Activated T-helper 17 cell treated with anti-CD3 and anti-CD28 coated beads, Interleukin-2, amount 50 U/mL, for 72 hours (primary cell): ENCODE results near the gene PON3. TPM values are rescaled to one million over a fixed set of nuclear protein-coding genes. Genes with fewer than 3 reads are reported as not detected.
A peak's percentile ranks its signal among the peaks of the same experiment; 100 is the strongest.
"Not testable (repeated sequence)": the region's sequence is repeated elsewhere in the genome, so short reads cannot be mapped to it uniquely, and the experiment has no call there.

ENCODE experiments used
- ATAC-seq: fragments of 150-1000 bp; cut with Tn5 transposase; replicated peaks from 2 replicates; pipeline ENCODE4 v1.10.0; 2021; ENCODE audit warnings: mild to moderate bottlenecking, moderate library complexity
- H3K27ac Mint-ChIP-seq: one replicate; pipeline ENCODE4 v1.8.0; 2022; ENCODE audit warnings: mixed read lengths
- H3K27me3 Mint-ChIP-seq: one replicate; pipeline ENCODE4 v1.8.0; 2022; ENCODE audit warnings: mixed read lengths
- H3K36me3 Mint-ChIP-seq: one replicate; pipeline ENCODE4 v1.8.0; 2022; ENCODE audit warnings: low read depth, mild to moderate bottlenecking, mixed read lengths
- H3K4me1 Mint-ChIP-seq: one replicate; pipeline ENCODE4 v1.8.0; 2022; ENCODE audit warnings: mixed read lengths
- H3K4me3 Mint-ChIP-seq: one replicate; pipeline ENCODE4 v1.8.0; 2022; ENCODE audit warnings: mild to moderate bottlenecking, mixed read lengths
- H3K9me3 Mint-ChIP-seq: one replicate; pipeline ENCODE4 v1.8.0; 2022; ENCODE audit warnings: mixed read lengths
- total RNA-seq, 2 donors: library from RNA; stranded (reverse); gene quantifications; one replicate each; pipeline ENCODE4 v1.2.3, GENCODE V29; 2022

Gene PON3
- total RNA-seq, 2 donors from 2014 or later: not detected

- H3K27me3 Mint-ChIP-seq: peaks cover 36% of the 10 kb centered on the region
- no peak overlapping the region for H3K27ac Mint-ChIP-seq
- no peaks in the 10 kb centered on the region for H3K9me3 Mint-ChIP-seq
- H3K4me1 Mint-ChIP-seq: no peaks in the 10 kb centered on the region
- H3K36me3 Mint-ChIP-seq: no peaks in the 10 kb centered on the region
- H3K4me3 Mint-ChIP-seq: no peak overlapping the region
- no peak for ATAC-seq
Observed at GRCh38 chr7:95394370-95394769, 1.8 kb downstream of the PON3 start.

GRCh38 chr7:95391761-95392160, 4.4 kb downstream of the PON3 start:
- no peaks in the 10 kb centered on the region for H3K36me3 Mint-ChIP-seq
- no peaks in the 10 kb centered on the region for H3K4me1 Mint-ChIP-seq
- ATAC-seq: no peak
- H3K4me3 Mint-ChIP-seq: no peak overlapping the region
- H3K27me3 Mint-ChIP-seq: peaks cover 23% of the 10 kb centered on the region
- H3K27ac Mint-ChIP-seq: no peak overlapping the region
- H3K9me3 Mint-ChIP-seq: no peaks in the 10 kb centered on the region

DNA sequence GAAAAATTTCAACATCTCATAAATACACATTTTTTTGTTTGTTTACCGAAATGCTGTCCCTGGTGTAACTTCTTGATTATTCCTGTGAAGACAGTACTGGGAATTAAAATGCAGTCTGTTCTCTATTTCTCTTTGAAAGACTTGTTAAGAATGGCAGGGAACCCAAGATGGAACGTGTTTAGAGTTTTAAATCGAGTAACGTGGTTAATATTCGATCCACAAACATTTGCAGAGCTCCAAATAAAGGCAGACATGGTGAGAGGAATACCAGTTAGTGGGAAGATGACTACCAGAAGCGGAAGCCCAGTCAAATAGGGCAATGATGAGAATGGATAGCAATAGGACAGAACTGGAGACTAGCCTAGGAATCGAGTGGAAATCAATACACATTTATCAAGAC, 6.7 kb downstream of the PON3 start:
- Mint-ChIP-seq H3K4me3 (no peak overlapping the region), H3K4me1 (no peaks in the 10 kb centered on the region), H3K9me3 (peaks cover 7% of the 10 kb centered on the region), H3K27ac (no peak overlapping the region), H3K27me3 (peaks cover 22% of the 10 kb centered on the region), H3K36me3 (no peaks in the 10 kb centered on the region)
- ATAC-seq: no peak

DNA sequence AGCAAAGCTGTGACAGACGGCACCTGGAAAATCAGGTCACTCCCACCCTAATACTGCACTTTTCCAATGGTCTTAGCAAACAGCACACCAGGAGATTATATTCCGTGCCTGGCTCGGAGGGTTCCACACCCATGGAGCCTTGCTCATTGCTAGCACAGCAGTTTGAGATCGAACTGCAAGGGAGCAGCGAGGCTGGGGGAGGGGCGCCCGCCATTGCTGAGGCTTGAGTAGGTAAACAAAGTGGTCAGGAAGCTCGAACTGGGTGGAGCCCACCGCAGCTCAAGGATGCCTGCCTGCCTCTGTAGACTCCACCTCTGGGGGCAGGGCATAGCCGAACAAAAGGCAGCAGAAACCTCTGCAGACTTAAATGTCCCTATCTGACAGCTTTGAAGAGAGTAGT, 16.7 kb downstream of the PON3 start:
- H3K27me3 Mint-ChIP-seq, H3K4me1 Mint-ChIP-seq, H3K36me3 Mint-ChIP-seq, ATAC-seq, H3K9me3 Mint-ChIP-seq, H3K27ac Mint-ChIP-seq, H3K4me3 Mint-ChIP-seq: not testable (repeated sequence)

DNA sequence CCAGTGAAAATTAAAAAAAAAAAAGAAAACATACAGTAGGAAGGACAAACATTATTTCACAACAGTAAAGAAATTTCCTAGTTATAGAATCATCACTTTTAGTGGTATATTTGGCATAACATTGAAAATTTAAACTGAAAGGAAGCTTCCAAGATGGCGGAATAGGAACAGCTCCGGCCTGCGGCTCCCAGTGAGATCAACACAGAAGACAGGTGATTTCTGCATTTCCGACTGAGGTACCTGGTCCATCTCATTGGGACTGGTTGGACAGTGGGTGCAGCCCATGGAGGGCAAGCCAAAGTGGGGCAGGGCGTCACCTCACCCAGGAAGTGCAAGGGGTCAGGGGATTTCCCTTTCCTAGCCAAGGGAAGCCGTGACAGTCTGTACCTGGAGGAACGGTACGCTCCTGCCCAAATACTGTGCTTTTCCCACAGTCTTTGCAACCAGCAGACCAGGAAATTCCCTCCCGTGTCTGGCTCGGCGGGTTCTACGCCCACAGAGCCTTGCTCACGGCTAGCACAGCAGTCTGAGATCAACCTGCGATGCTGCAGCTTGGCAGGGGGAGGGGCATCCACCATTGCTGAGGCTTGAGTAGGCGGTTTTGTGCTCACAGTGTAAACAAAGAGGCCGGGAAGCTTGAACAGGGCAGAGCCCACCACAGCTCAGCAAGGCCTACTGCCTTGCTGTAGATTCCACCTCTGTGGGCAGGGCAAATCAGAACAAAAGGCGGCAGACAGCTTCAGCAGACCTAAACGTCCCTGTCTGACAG, 19.4 kb downstream of the PON3 start:
- Mint-ChIP-seq H3K27ac (no peak overlapping the region), H3K4me3 (peak overlapping the region; percentile 12), H3K4me1 (no peaks in the 10 kb centered on the region), H3K27me3 (peaks cover 4% of the 10 kb centered on the region), H3K36me3 (no peaks in the 10 kb centered on the region), H3K9me3 (peaks cover 3% of the 10 kb centered on the region)
- peak; percentile 40 for ATAC-seq

DNA sequence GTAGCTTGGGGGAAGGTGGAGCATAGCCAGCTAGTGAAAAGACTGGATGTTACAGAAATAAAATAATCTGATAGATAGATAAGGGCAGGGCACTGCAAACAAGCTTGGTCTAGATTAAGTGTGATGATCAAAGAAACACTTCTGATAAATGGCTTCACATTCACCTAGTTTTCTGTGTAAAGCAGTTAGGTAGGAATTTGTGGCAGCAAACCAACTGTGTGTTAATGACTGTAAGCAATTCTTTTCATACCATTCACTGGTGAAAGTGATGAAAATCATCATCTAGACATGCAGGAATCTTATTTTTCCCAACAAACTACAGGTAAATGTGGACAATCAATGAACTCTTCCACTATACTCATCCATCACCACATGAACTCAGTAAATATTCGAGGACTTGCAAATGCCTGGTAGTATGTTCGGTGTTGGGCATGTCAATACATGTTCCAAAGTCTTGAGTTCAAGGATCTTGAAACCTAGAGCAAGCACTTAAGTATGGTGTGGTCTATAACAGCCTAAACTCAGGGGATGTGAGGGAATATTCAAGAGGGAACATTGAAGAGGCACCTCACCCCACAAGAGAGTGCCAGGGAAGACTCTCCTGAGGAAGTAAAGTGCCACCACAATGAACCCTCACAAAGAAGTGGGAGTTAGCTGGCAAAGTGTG, 20.5 kb downstream of the PON3 start:
- H3K4me3 Mint-ChIP-seq: no peak overlapping the region
- H3K27me3 Mint-ChIP-seq: peaks cover 4% of the 10 kb centered on the region
- no peaks in the 10 kb centered on the region for H3K4me1 Mint-ChIP-seq
- H3K36me3 Mint-ChIP-seq: no peaks in the 10 kb centered on the region
- H3K27ac Mint-ChIP-seq: no peak overlapping the region
- peaks cover 3% of the 10 kb centered on the region for H3K9me3 Mint-ChIP-seq
- no peak for ATAC-seq

DNA sequence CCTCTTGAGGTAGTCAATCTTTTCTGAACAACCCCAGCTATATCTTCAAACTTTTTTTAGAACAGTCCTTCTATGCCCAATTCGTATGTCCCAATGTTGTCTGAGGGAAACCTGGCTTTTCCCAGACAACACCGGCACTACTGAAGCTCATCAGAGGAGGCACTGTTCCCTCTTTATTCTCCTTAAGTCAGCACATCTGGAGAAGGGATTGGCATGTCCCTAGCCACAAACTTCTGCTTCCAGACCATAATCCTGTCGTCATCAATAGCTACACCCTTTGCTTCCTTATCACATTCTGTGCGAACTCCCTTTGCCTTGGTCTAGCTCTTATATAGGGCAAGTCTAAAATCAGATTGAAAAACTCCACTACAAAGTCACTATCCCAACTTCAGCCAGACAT, 22.9 kb downstream of the PON3 start:
- ATAC-seq: no peak
- peaks cover 4% of the 10 kb centered on the region for H3K27me3 Mint-ChIP-seq
- H3K9me3 Mint-ChIP-seq: no peaks in the 10 kb centered on the region
- H3K4me3 Mint-ChIP-seq: no peak overlapping the region
- H3K36me3 Mint-ChIP-seq: no peaks in the 10 kb centered on the region
- H3K4me1 Mint-ChIP-seq: no peaks in the 10 kb centered on the region
- H3K27ac Mint-ChIP-seq: no peak overlapping the region

DNA sequence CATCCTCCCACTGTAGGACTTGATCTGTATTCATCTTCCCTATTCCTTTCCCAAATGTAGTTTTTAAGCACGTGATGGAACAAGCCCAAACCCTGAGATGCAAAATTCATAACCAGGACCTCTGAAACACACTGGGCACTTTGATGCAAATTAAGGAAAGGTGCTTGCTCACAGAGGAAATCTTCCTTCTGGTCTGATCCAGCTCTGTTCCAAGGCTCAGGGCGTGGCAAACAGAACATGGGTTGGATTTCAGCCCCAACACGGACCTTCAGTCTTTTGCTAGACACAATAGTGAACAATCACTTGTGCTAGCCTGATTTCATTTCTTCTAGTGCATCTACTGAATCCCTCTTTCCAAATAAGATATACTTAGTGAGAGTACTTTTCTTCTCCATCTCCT, 27.9 kb downstream of the PON3 start:
- ATAC-seq: no peak
- H3K4me1 Mint-ChIP-seq: no peaks in the 10 kb centered on the region
- H3K4me3 Mint-ChIP-seq: no peak overlapping the region
- no peaks in the 10 kb centered on the region for H3K36me3 Mint-ChIP-seq
- no peaks in the 10 kb centered on the region for H3K9me3 Mint-ChIP-seq
- no peaks in the 10 kb centered on the region for H3K27me3 Mint-ChIP-seq
- no peak overlapping the region for H3K27ac Mint-ChIP-seq

GRCh38 chr7:95367606-95368005, 28.6 kb downstream of the PON3 start:
- H3K9me3 Mint-ChIP-seq: no peaks in the 10 kb centered on the region
- no peaks in the 10 kb centered on the region for H3K36me3 Mint-ChIP-seq
- H3K27me3 Mint-ChIP-seq: peaks cover under 1% of the 10 kb centered on the region
- no peaks in the 10 kb centered on the region for H3K4me1 Mint-ChIP-seq
- no peak overlapping the region for H3K4me3 Mint-ChIP-seq
- no peak for ATAC-seq
- H3K27ac Mint-ChIP-seq: no peak overlapping the region

DNA sequence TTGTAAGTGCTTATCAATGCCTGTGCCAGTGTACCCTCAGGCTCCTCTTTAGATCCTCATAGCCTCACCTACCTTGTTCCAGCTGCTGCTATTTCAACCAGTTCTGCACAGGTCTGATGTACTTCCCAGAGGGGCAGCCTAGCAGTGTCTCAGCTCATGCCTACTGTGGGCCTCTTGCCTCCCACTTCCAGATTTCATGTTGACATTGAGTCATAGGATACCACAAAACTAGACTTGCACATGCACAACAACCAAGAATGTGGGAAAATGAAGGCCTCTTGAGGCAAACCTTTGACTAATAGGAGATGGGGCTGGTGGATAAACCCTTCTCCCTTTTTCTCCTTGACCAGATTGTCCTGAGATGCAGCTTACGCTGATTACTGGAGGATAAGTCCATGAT, 31.0 kb downstream of the PON3 start:
- peaks cover 4% of the 10 kb centered on the region for H3K27me3 Mint-ChIP-seq
- H3K9me3 Mint-ChIP-seq: no peaks in the 10 kb centered on the region
- H3K4me3 Mint-ChIP-seq: no peak overlapping the region
- no peaks in the 10 kb centered on the region for H3K4me1 Mint-ChIP-seq
- H3K36me3 Mint-ChIP-seq: no peaks in the 10 kb centered on the region
- H3K27ac Mint-ChIP-seq: no peak overlapping the region
- no peak for ATAC-seq

GRCh38 chr7:95357623-95358022, 38.6 kb downstream of the PON3 start:
- Mint-ChIP-seq H3K4me1 (no peaks in the 10 kb centered on the region), H3K27me3 (peaks cover 12% of the 10 kb centered on the region), H3K36me3 (no peaks in the 10 kb centered on the region), H3K4me3 (no peak overlapping the region), H3K9me3 (peaks cover 5% of the 10 kb centered on the region), H3K27ac (no peak overlapping the region)
- no peak for ATAC-seq

DNA sequence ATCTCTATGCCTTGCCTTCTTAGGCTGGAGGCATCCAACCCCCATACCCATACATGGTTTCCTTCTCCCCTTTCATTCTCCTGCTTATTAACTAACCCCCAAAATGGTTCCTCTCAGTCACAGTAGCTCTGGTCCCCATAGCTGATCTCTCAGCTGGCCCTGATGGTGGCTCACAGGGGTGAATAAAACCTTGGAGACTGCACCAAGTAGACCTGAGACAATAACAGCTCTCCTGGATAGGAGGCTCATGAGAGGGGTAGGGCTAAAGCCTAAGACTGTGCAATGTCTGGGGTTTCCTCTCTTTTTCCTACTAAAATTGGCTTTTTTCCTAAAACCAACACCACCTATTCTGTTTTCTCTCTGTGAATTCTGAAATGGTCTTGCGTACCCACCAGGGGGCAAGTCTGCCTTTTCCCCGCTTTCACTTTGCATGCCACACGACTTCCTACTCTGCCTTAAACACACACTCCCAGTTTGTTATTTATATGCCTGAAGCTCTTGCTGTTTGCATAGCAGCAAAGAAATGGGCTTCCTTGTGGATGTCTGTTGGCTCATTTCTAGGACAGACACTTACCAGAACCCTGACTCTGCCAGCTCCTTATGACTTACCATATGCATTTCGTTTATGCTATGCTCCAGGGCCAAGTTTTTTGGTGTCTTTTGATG, 53.4 kb downstream of the PON3 start:
- Mint-ChIP-seq H3K4me1 (no peaks in the 10 kb centered on the region), H3K36me3 (no peaks in the 10 kb centered on the region), H3K9me3 (no peaks in the 10 kb centered on the region), H3K4me3 (no peak overlapping the region), H3K27me3 (peaks cover 3% of the 10 kb centered on the region), H3K27ac (no peak overlapping the region)
- no peak for ATAC-seq

DNA sequence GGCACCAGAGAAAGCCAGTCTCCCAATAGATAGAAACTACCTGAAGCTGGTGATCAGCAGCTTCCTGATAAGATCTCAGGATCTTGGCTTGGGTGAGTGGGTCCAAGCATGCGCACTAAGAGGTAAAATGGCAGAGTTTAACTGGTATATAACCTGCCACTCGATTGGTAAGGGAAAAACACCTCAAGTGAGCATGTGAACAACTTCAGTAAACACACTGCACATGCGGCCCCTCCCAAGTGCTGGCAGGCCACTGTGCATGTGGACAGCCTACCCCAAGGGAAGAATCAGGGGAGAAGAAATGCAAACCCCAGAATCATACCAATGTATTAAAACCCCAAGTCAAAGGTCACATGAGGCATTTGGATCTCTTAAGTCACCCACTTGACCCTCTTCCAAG, 54.1 kb downstream of the PON3 start:
- Mint-ChIP-seq H3K27me3 (peaks cover 3% of the 10 kb centered on the region), H3K4me1 (no peaks in the 10 kb centered on the region), H3K36me3 (no peaks in the 10 kb centered on the region), H3K4me3 (no peak overlapping the region), H3K9me3 (no peaks in the 10 kb centered on the region), H3K27ac (no peak overlapping the region)
- ATAC-seq: no peak

DNA sequence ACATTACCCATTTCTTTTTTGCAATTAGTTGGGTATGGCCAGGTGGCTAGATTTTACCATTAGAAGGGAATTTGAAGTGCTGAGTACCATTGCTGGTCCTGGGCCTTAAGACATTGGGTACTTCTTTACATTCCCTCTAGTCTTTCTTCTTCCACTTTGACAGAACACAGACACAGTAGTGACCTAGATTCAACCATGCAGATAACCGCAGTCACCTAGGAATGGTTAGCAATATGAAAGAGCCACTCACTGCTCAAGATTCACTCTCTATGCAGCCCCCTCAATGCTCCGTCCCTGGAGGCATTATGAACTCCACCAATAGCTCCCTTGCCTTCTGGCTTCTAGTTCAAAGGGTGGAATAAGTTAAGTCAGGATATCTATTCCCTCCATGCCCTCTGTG, 55.7 kb downstream of the PON3 start:
- no peak for ATAC-seq
- Mint-ChIP-seq H3K27me3 (peaks cover 3% of the 10 kb centered on the region), H3K27ac (no peak overlapping the region), H3K4me1 (no peaks in the 10 kb centered on the region), H3K9me3 (no peaks in the 10 kb centered on the region), H3K36me3 (no peaks in the 10 kb centered on the region), H3K4me3 (no peak overlapping the region)

DNA sequence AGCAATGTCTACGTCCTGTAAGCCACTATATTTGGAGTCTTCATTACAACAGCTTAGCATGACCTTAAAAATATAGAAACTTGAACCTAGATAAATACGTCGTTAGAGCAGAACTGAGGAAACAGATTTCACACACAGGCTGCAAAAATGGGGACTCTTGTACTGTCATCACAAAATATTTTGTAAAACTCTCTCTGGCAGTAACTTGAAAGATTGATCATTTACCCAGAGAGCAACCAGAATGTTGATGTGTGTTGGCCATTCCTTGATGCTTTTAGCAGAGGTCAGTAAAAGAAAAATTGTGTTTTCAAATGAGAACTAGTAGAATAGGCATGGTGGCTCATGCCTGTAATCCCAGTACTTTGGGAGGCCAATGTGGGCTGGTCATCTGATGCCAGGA, 57.3 kb downstream of the PON3 start:
- Mint-ChIP-seq H3K27me3 (peaks cover 3% of the 10 kb centered on the region), H3K27ac (no peak overlapping the region), H3K4me1 (no peaks in the 10 kb centered on the region), H3K36me3 (no peaks in the 10 kb centered on the region), H3K9me3 (no peaks in the 10 kb centered on the region), H3K4me3 (no peak overlapping the region)
- ATAC-seq: no peak
